DMS114 treated with DMSO at 0.1 percent for 48 hours (cell line): ENCODE results near the gene SHC1.
A peak's percentile ranks its signal among the peaks of the same experiment; 100 is the strongest.

Experiments used
- DNase-seq: peaks from one replicate; lab custom pipeline; 2025; ENCODE audit not compliant: unreplicated experiment; lab: John Stamatoyannopoulos, UW

Gene SHC1

GRCh38 chr1:154958681-154959425, 11.7 kb downstream of the SHC1 start:
- no peak for DNase-seq

GRCh38 chr1:154958036-154958435, 12.5 kb downstream of the SHC1 start:
- no peak for DNase-seq

- no peak for DNase-seq
These were observed 13.4 kb downstream of the SHC1 start for GRCh38 chr1:154957091-154957657.

- DNase-seq, result no peak
These were observed 14.0 kb downstream of the SHC1 start for GRCh38 chr1:154956544-154956941.

GRCh38 chr1:154955718-154956543, 14.6 kb downstream of the SHC1 start, which contains the start of gene PBXIP1:
PBXIP1 (minus strand) TSS chr1:154956099; CDS start chr1:154953721, 2,378 bp downstream.
- DNase-seq, result peak; percentile 95

GRCh38 chr1:154955039-154955717, 15.4 kb downstream of the SHC1 start:
- no peak for DNase-seq

GRCh38 chr1:154954541-154954940, 16.0 kb downstream of the SHC1 start:
- no peak for DNase-seq

- DNase-seq, result no peak
These were observed 16.9 kb downstream of the SHC1 start for GRCh38 chr1:154953611-154954038.

- no peak for DNase-seq
These were observed 17.9 kb downstream of the SHC1 start for GRCh38 chr1:154952664-154953063.

GRCh38 chr1:154951901-154952657, 18.5 kb downstream of the SHC1 start:
- DNase-seq, result no peak

GRCh38 chr1:154948079-154948478, 22.5 kb downstream of the SHC1 start:
- no peak for DNase-seq

GRCh38 chr1:154945962-154946850, 24.3 kb downstream of the SHC1 start:
- DNase-seq, result no peak

GRCh38 chr1:154945160-154945961, 25.2 kb downstream of the SHC1 start:
- DNase-seq, result no peak

- no peak for DNase-seq
These were observed 26.0 kb downstream of the SHC1 start for GRCh38 chr1:154944401-154945159.

- DNase-seq, result peak; percentile 64
These were observed 26.7 kb downstream of the SHC1 start for GRCh38 chr1:154943649-154944400.

- no peak for DNase-seq
These were observed 29.1 kb downstream of the SHC1 start for GRCh38 chr1:154941333-154942013.
